ENCODE data around the gene FARSB. TPM values are rescaled to one million over a fixed set of nuclear protein-coding genes. Genes with fewer than 3 reads are reported as not detected.

FARSB gene
- polyA plus RNA-seq, 1 donor = 30.3 TPM

DNA sequence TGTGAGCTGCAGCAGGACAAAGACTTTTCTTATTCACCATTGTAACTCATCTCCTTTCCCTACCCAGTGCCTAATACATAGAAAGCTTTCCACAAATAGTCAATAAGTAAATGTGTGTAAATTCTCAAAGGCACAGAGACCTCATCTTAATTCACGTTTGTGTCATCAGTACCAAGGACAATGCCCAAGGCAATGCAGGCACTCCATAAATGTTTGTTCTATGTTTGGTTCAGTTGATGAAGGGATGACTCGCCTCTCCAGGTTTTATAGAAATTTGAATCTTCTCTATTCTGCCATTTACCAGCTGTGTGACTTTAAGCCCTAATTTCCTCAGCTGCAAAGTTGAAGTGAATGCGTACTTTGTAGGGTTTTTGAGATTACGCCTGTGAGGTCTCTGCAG lies 13.5 kb upstream of the FARSB start:
- DNase-seq = no peak

DNA sequence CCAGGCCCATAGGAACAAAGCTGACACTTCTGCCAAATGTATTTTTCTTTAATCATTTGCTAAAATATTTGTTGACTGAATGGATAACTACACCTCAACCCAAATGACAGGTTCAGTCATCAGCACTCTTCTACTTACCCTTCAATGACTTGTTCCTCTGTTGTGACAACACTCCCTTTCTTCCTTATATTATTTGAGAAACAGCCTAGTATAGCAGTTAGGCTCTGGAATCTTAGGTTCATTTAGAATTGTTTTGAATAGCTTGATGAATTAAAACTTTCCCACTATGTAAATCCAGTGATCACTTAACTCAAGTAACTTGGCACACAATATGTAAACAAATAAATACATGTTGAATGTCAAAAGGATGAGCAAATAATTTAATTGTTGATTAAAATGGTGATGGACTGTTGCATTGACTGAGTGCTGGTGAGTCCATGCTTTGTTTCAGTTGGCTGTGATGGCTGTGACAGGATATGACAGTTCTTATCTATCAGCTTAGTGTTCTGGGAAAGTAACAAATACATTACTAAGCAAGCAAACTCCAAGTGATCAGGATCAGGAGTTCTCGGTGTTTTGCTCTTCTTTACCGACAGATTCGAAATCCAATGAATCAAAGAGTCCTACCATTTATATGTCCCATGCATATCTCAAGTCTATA lies 12.7 kb upstream of the FARSB start:
- no peak for DNase-seq

- DNase-seq = no peak
Observed at GRCh38 chr2:222663479-222663878, 7.6 kb upstream of the FARSB start.

DNA sequence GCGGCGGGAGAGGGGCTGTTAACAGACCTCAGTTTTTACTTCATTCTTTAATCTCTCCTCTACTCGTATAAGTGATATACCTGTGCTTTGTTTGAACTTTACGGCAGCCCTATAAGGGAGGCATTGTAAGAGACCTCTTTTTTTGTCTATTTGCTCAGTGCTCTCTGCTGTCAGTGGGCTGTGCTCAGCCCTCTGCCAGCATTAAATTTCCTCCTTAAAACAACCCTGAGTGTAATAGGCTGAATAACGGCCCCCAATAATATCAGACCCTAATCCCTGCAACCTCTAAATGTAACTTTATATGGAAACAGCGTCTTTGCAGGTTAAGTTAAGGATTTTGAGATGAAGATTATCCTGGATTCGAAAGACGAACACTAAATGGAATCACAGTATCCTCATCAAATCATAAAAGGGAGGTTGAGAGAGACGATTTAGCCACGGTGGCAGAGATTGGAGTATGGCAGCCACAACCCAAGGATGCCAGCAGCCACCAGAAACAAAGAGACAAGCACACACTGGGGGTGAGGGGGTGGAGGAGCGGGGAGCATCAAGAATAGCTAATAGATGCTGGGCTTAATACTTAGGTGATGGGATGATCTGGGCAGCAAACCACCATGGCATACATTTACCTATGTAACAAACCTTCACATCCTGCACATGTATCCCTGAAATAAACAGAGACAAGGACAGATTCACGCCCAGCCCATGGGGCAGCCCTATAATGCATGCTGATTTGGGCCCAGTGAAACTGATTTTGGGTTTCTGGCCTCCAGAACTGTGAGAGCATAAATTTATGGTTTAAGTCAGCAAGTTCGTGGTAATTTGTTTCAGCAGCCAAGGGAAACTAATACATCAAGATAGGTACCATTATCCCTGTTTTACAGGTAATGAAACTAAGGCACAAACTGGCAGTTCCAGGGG lies 894 bp upstream of the FARSB start:
- peak; percentile 17 for DNase-seq

- no peak for DNase-seq
Observed at GRCh38 chr2:222653280-222653679, 2.6 kb downstream of the FARSB start.

GRCh38 chr2:222652491-222653255 lies 3.2 kb downstream of the FARSB start:
- DNase-seq = no peak

DNA sequence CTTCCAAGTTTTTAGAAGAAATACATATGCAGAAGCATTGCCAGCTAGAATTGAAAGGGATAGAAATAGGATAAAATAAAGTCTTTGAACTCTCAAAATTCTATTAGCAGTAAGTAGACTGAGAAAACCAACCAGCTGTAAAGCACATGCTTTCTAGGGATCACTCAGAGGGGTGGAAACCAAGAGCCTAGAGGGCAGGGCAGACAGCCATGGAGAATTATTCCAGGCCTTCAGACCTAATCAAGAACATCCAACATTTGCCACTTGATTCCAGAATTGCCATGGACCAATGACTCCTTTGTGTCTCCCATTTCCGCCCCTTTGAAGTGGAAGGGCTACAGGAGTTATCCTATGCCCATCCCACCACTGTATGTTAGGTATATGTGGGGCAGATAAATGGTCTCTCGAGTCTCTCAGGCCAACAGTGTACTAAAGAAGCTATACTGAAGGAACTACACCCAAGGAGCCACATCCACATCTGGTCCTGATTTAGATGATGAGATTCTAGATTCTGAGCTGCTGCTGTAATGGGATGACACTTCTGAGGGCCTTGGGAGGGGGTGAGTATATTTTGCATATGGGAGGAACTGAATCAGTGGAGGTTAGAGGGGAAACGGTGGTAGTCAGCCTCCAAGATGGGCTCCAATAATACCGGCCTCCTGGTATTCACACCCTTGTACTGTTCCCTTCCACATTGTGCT lies 4.0 kb downstream of the FARSB start:
- no peak for DNase-seq

GRCh38 chr2:222649801-222650200 lies 6.1 kb downstream of the FARSB start:
- no peak for DNase-seq

- no peak for DNase-seq
Observed at GRCh38 chr2:222646008-222646407, 9.9 kb downstream of the FARSB start.

- DNase-seq = no peak
Observed at GRCh38 chr2:222643134-222643533, 12.8 kb downstream of the FARSB start.

GRCh38 chr2:222641336-222641735 lies 14.6 kb downstream of the FARSB start:
- DNase-seq = no peak

GRCh38 chr2:222637067-222637466 lies 18.8 kb downstream of the FARSB start:
- no peak for DNase-seq

GRCh38 chr2:222635295-222635694 lies 20.6 kb downstream of the FARSB start:
- DNase-seq = no peak

- no peak for DNase-seq
Observed at GRCh38 chr2:222627764-222628163, 28.1 kb downstream of the FARSB start.

GRCh38 chr2:222623756-222624309 lies 32.1 kb downstream of the FARSB start:
- no peak for DNase-seq

GRCh38 chr2:222622910-222623309 lies 33.0 kb downstream of the FARSB start:
- no peak for DNase-seq

- no peak for DNase-seq
Observed at GRCh38 chr2:222621893-222622292, 34.0 kb downstream of the FARSB start.

GRCh38 chr2:222615320-222615719 lies 40.6 kb downstream of the FARSB start:
- DNase-seq = no peak

DNA sequence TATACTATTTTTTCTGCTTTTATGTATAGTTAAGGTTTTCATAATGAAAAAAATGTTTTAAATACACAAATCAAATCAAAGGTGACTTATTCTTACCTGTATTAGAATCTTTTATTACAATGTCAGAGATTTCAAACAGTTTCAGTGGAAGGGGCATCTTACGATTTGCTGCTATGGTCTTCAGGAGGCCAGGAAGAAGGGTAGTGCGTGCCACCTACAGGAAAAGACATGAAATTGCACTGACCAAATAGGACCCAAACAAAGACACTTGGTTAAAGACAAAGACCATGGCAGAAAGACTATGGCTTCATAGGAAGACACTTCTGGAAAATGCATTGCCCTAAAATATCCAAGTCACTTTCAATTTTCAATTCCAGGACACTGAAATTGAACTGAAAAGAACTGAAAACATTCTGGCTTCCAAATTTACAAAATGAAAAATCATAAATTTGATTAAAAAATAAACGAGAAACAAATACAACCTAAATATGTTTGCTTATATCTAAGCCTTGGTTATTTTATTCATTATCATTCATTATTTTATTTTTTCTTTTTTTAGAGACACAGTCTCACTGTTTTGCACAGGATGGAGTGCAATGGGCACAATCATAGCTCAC lies 42.1 kb downstream of the FARSB start:
- peak; percentile 49 for DNase-seq

GRCh38 chr2:222611684-222612083 lies 44.2 kb downstream of the FARSB start:
- no peak for DNase-seq

GRCh38 chr2:222610746-222611145 lies 45.1 kb downstream of the FARSB start:
- no peak for DNase-seq
